A673 (cell line): ENCODE data around the gene PPM1E. TPM values are rescaled to one million over a fixed set of nuclear protein-coding genes. Genes with fewer than 3 reads are reported as not detected.
A peak's percentile ranks its signal among the peaks of the same experiment; 100 is the strongest.

Experiments
- BruUV-seq: library from RNA; stranded (reverse); fragments of 400-500 nt; replicated peaks from 2 replicates; lab custom pipeline; 2021; lab: Mats Ljungman, UMichigan
- CTCF ChIA-PET: fragments of 300-600 bp; sonication (Branson Sonifier 250); formaldehyde crosslinking; loops from one replicate; lab custom pipeline; 2022; ENCODE audit warnings: antibody characterized with exemption; lab: Charles Lee
- POLR2A ChIA-PET: fragments of 300-600 bp; sonication (Branson Sonifier 250); formaldehyde crosslinking; loops from one replicate; lab custom pipeline; 2022; ENCODE audit warnings: antibody characterized with exemption; ENCODE audit not compliant: low non-redundant PET; lab: Charles Lee
- DNase-seq: peaks from one replicate; pipeline ENCODE4 v3.0.0-alpha.2; 2015; ENCODE audit warnings: low spot score
- H3K27ac ChIP-seq: fragments of 200-600 bp; sonication (generic); 2 replicates; pipeline ENCODE4 v1.5.1; 2016; ENCODE audit warnings: mixed run types, low read depth, mild to moderate bottlenecking, mixed read lengths, antibody characterized with exemption, low read length; ENCODE audit not compliant: poor library complexity, severe bottlenecking
- H3K27me3 ChIP-seq: fragments of 200-600 bp; sonication (generic); replicated peaks from 2 replicates; pipeline ENCODE4 v1.6.1; 2017; ENCODE audit warnings: mixed run types, low read depth, mild to moderate bottlenecking, mixed read lengths, antibody characterized with exemption, low read length; ENCODE audit not compliant: insufficient read depth, poor library complexity
- H3K36me3 ChIP-seq: fragments of 200-600 bp; sonication (generic); 2 replicates; pipeline ENCODE4 v1.6.1; 2016; ENCODE audit warnings: mixed run types, mild to moderate bottlenecking, mixed read lengths, antibody characterized with exemption, low read length; ENCODE audit not compliant: insufficient read depth, poor library complexity, severe bottlenecking
- H3K4me1 ChIP-seq: fragments of 200-600 bp; sonication (generic); 2 replicates; pipeline ENCODE4 v1.6.1; 2017; ENCODE audit warnings: mixed run types, mild to moderate bottlenecking, mixed read lengths, antibody characterized with exemption, low read length; ENCODE audit not compliant: insufficient read depth, poor library complexity, severe bottlenecking
- H3K4me3 ChIP-seq: fragments of 200-600 bp; sonication (generic); 2 replicates; pipeline ENCODE4 v1.5.1; 2016; ENCODE audit warnings: low read depth, mixed run types, mild to moderate bottlenecking, mixed read lengths, low read length; ENCODE audit not compliant: poor library complexity, severe bottlenecking
- H3K9me3 ChIP-seq: fragments of 200-600 bp; sonication (generic); 2 replicates; pipeline ENCODE4 v1.6.1; 2016; ENCODE audit warnings: mixed run types, low read depth, mild to moderate bottlenecking, mixed read lengths, antibody characterized with exemption, low read length; ENCODE audit not compliant: poor library complexity, severe bottlenecking
- EZH2 ChIP-seq: fragments of 200-600 bp; sonication (generic); IDR thresholded peaks from 2 replicates; pipeline ENCODE4 v1.6.1; 2017; ENCODE audit warnings: borderline replicate concordance, low read depth, mild to moderate bottlenecking, mixed read lengths, antibody characterized with exemption, low read length; ENCODE audit not compliant: poor library complexity, severe bottlenecking
- intact Hi-C: fragments of 100-400 bp; cut with micrococcal nuclease; formaldehyde crosslinking; loops from one replicate; pipeline ENCODE4 v1.10.0; 2022; ENCODE audit not compliant: unreplicated experiment
- total RNA-seq: library from RNA; stranded (reverse); gene quantifications from 2 replicates; pipeline ENCODE4 v1.2.3, GENCODE V29; 2021
- TF ChIP-seq, protein P1 (sequence below): fragments of 300-800, 200-600 bp; sonication (generic); conservative IDR thresholded peaks from 2 replicates; pipeline ENCODE4 v1.5.1; 2017; ENCODE audit warnings: low read depth, mild to moderate bottlenecking, antibody characterized with exemption, low read length, moderate library complexity, mixed read lengths

The PPM1E gene
- total RNA-seq, 1 experiment from 2014 or later: 6.0 TPM

DNA sequence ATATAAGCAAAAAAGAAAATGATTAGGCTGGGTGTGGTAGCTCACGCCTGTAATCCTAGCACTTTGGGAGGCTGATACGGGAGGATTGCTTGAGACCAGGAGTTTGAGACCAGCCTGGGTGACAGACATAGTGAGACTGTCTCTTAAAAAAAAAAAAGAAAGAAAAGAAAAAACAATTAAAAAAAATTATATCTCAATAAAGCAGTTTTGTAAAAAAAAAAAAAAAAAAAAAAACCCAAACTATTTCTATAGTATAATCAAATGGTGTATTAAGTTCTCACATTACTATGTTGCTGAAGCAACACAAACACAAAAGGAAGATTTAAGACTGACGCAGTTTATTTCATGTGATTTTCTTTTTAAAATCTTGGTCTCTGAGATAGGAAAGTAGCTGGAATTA, 210.6 kb downstream of the PPM1E start:
- CTCF ChIA-PET: interaction anchor here (0.5 kb wide), 1 partner anchor 37 kb away, joined by 6 read pairs; no protein-coding TSS in a partner anchor
- intact Hi-C loops: no loop called here
- POLR2A ChIA-PET: no interaction called here
- Histone ChIP-seq H3K9me3 (no peaks in the 10 kb centered on the region), H3K27me3 (no peaks in the 10 kb centered on the region), H3K27ac (no peak overlapping the region), H3K4me1 (no peaks in the 10 kb centered on the region), H3K36me3 (no peaks in the 10 kb centered on the region), H3K4me3 (no peak overlapping the region)
- no TSS peak for BruUV-seq
- TF ChIP-seq, protein P1, sequence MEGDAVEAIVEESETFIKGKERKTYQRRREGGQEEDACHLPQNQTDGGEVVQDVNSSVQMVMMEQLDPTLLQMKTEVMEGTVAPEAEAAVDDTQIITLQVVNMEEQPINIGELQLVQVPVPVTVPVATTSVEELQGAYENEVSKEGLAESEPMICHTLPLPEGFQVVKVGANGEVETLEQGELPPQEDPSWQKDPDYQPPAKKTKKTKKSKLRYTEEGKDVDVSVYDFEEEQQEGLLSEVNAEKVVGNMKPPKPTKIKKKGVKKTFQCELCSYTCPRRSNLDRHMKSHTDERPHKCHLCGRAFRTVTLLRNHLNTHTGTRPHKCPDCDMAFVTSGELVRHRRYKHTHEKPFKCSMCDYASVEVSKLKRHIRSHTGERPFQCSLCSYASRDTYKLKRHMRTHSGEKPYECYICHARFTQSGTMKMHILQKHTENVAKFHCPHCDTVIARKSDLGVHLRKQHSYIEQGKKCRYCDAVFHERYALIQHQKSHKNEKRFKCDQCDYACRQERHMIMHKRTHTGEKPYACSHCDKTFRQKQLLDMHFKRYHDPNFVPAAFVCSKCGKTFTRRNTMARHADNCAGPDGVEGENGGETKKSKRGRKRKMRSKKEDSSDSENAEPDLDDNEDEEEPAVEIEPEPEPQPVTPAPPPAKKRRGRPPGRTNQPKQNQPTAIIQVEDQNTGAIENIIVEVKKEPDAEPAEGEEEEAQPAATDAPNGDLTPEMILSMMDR: no peak
- TF ChIP-seq EZH2: no peak
- no peak for DNase-seq

DNA sequence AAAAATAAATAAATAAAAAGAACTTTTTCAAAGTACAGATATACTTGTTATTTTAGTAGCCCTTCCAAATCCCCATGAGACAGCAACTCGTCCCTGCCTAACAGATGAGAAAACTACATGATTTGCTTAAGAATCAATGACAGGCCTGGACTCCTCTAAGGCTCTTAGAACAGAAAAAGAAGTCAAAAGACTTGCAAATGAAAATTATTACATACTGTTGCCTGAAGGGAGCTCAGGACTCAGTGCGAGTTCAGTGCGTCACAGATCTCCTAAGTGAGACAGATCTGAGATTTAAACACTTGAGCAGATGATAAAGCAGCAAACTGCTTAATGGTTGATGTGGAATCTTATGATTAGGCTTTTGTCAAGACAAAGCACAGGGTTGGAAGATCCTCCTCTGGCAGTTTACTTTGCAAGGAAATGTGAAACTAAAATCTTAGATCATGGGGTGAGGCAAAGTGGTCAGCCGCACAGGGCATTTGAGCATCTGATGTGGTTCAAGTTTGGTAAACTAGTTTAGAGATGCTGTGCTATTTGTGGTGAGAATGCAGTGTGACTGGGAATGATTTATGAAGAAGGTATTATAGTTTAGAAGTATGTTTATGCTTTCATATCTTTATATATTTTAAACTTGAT, 212.9 kb downstream of the PPM1E start:
- Histone ChIP-seq H3K27ac (no peak overlapping the region), H3K36me3 (no peaks in the 10 kb centered on the region), H3K9me3 (no peaks in the 10 kb centered on the region), H3K4me1 (no peaks in the 10 kb centered on the region), H3K27me3 (no peaks in the 10 kb centered on the region), H3K4me3 (no peak overlapping the region)
- BruUV-seq: no TSS peak
- DNase-seq: no peak
- POLR2A ChIA-PET: no interaction called here
- CTCF ChIA-PET: no interaction called here
- TF ChIP-seq, protein P1: no peak
- TF ChIP-seq EZH2: no peak
- intact Hi-C loops: no loop called here

DNA sequence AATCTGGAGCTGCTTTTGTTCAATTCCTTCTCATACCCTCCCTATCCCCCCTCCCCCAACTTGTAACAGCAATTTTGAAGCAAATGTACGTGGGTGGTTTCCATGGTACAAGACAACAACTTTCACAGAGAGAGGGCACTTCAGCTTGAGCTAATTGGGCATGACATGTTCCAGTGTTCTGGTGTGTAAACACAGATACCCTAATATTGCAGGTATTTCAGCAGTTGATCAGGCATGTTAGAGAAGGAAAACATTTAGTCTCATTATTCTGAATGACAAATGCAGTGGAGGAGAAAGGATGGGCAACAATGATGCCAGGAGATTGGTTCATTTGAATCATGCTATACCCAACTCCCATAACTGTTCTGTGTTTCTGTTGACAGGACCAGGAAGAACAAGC, 213.5 kb downstream of the PPM1E start:
- no peaks in the 10 kb centered on the region for H3K4me1 ChIP-seq
- TF ChIP-seq, protein P1: no peak
- no peak for TF ChIP-seq EZH2
- no peak overlapping the region for H3K27ac ChIP-seq
- H3K36me3 ChIP-seq: no peaks in the 10 kb centered on the region
- BruUV-seq: no TSS peak
- no peaks in the 10 kb centered on the region for H3K27me3 ChIP-seq
- H3K4me3 ChIP-seq: no peak overlapping the region
- H3K9me3 ChIP-seq: no peaks in the 10 kb centered on the region
- intact Hi-C loops: no loop called here
- POLR2A ChIA-PET: no interaction called here
- DNase-seq: peak; percentile 12
- CTCF ChIA-PET: no interaction called here
